ENCODE data around the gene IGF1.

The IGF1 gene

DNA sequence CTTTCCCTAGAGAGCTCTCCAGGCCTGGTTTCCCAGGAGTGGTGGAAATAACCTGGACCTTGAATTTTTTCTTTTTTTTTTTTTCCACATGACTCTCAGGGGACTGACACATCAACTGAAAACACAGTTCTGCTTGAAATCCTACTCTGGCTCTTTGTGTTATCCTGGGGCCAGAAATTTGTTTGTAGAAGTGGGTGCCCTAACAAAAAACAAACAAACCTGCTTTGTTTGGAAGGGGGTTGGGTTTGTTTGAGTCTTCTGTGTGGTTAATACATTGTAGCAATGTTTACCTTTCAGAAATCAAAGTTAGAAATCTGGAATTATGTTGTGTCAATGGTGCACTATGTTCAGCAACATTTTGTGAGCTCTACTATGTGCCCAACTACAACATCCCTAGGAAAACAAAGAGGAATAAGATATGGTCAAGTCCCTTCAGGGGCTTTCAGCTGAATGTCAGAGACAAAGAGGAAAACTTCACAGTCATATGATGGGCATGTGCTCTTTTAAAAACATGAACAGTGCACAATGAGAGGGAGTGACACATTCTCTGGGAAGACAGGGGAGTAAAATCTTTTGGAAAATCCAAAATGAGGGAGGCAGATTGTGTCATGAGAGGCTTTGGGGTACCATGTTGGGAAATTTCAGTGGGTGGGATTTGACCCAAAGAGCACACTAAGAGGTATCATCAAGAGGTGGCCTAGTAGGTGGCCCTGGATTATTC lies 1.5 kb upstream of the IGF1 start:
- H3K9me2 ChIP-seq (replicated peaks; ENCODE audit: control insufficient read depth, low read length) = no peaks in the 10 kb centered on the region
- H3K27ac ChIP-seq (ENCODE audit: low read depth, low read length) = no peak overlapping the region

DNA sequence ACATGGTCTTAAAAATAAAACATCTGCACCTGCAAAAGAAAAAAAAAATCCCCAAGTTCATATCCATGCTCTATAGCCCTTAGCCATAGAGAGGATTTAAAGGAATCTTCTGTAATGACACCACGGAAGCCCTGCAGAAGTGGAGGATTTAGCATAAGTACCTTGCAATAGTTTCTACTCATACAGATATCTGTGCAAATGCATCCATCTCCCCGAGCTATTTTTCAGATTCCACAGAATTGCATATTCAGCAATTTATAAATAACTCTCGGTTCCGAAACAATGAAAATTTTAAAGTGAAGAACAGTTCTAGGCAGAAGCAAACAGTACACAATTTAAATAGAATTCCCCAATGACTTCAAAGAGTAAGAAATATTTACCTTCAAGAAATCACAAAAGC lies 424 bp downstream of the IGF1 start:
- H3K4me3 ChIP-seq (ENCODE audit: low read length) = no peak overlapping the region
- no peaks in the 10 kb centered on the region for H3F3A ChIP-seq (ENCODE audit: control insufficient read depth, insufficient read depth)
- no peaks in the 10 kb centered on the region for H4K20me1 ChIP-seq (ENCODE audit: control insufficient read depth, insufficient read depth, low read depth, low read length)
- TF ChIP-seq EZH2phosphoT487 (IDR thresholded peaks at IDR 0.05; ENCODE audit: borderline replicate concordance, low read length) = no peak
- TF ChIP-seq, protein P1, sequence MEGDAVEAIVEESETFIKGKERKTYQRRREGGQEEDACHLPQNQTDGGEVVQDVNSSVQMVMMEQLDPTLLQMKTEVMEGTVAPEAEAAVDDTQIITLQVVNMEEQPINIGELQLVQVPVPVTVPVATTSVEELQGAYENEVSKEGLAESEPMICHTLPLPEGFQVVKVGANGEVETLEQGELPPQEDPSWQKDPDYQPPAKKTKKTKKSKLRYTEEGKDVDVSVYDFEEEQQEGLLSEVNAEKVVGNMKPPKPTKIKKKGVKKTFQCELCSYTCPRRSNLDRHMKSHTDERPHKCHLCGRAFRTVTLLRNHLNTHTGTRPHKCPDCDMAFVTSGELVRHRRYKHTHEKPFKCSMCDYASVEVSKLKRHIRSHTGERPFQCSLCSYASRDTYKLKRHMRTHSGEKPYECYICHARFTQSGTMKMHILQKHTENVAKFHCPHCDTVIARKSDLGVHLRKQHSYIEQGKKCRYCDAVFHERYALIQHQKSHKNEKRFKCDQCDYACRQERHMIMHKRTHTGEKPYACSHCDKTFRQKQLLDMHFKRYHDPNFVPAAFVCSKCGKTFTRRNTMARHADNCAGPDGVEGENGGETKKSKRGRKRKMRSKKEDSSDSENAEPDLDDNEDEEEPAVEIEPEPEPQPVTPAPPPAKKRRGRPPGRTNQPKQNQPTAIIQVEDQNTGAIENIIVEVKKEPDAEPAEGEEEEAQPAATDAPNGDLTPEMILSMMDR (IDR thresholded peaks at IDR 0.05; ENCODE audit: low read depth, low read length, poor library complexity, severe bottlenecking) = no peak
- no peaks in the 10 kb centered on the region for H3K9me3 ChIP-seq (ENCODE audit: control insufficient read depth, insufficient read depth, low read length)
- no peak overlapping the region for H3K27ac ChIP-seq (ENCODE audit: low read depth, low read length)
- no peak overlapping the region for H3K4me2 ChIP-seq (ENCODE audit: low read length)
- peaks cover 20% of the 10 kb centered on the region for H3K4me1 ChIP-seq (ENCODE audit: control insufficient read depth, low read length)
- H3K27me3 ChIP-seq (ENCODE audit: control insufficient read depth, low read length) = peaks cover 10% of the 10 kb centered on the region
- no peaks in the 10 kb centered on the region for H3K36me3 ChIP-seq (ENCODE audit: control insufficient read depth, low read length)
- H3K9me2 ChIP-seq (replicated peaks; ENCODE audit: control insufficient read depth, low read length) = no peaks in the 10 kb centered on the region
- H3K79me2 ChIP-seq (ENCODE audit: control insufficient read depth, low read length) = no peaks in the 10 kb centered on the region

More for the DNA sequence above, 1.5 kb upstream of the IGF1 start:
- no peaks in the 10 kb centered on the region for H3K79me2 ChIP-seq (ENCODE audit: control insufficient read depth, low read length)
- peaks cover 10% of the 10 kb centered on the region; the same call in 1 of the 2 replicates for H3K27me3 ChIP-seq (ENCODE audit: control insufficient read depth, low read length)
- no peak overlapping the region for H3K4me2 ChIP-seq (ENCODE audit: low read length)
- H3K9me3 ChIP-seq (ENCODE audit: control insufficient read depth, insufficient read depth, low read length) = no peaks in the 10 kb centered on the region
- H3K4me3 ChIP-seq (ENCODE audit: low read length) = no peak overlapping the region
- no peak for TF ChIP-seq EZH2phosphoT487 (IDR thresholded peaks at IDR 0.05; ENCODE audit: borderline replicate concordance, low read length)
- TF ChIP-seq, protein P1 (IDR thresholded peaks at IDR 0.05; ENCODE audit: low read depth, low read length, poor library complexity, severe bottlenecking) = no peak
- H3F3A ChIP-seq (ENCODE audit: control insufficient read depth, insufficient read depth) = no peaks in the 10 kb centered on the region
- H4K20me1 ChIP-seq (ENCODE audit: control insufficient read depth, insufficient read depth, low read depth, low read length) = no peaks in the 10 kb centered on the region
- peaks cover 20% of the 10 kb centered on the region for H3K4me1 ChIP-seq (ENCODE audit: control insufficient read depth, low read length)
- H3K36me3 ChIP-seq (ENCODE audit: control insufficient read depth, low read length) = no peaks in the 10 kb centered on the region

DNA sequence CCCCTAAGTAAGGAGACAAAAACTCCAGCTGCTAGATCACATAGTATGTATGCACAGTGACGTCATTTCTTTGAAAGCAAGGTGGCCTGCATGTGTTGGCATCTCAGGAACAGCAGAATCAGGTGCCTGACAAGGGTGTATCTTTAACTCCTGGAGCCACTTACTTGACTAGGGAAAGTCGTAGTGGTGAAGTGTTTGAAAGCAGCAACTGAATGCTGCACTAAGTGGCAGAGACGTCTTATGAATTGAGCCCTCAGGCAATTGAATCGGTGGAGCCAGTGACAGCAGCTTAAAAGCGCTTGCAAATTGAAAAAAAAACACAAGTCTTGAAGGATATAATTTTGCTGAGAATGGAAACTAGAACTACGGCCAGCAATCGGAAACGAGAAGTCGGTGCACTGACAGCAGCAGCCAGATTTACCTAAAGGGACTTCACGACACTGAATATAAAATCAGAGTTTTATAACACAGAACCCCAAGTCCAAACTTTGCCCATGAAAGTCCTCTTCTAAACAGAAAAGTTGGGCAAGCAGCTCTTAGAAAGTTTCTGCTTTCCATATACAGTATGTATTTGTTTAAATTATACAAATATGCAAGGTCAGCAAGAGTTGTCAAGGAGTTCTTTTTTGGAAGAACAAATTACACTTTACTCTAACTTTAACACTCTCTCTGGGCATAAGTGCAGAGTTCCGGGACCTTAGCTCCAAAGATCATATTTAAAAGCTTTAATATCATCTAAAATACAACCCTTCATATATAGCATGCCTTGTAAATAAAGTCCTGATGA lies 1.1 kb downstream of the IGF1 start:
- TF ChIP-seq, protein P1 (IDR thresholded peaks at IDR 0.05; ENCODE audit: low read depth, low read length, poor library complexity, severe bottlenecking) = no peak
- TF ChIP-seq EZH2phosphoT487 (IDR thresholded peaks at IDR 0.05; ENCODE audit: borderline replicate concordance, low read length) = no peak
- Histone ChIP-seq H3K4me1 (ENCODE audit: control insufficient read depth, low read length) (peaks cover 18% of the 10 kb centered on the region), H3K9me3 (ENCODE audit: control insufficient read depth, insufficient read depth, low read length) (no peaks in the 10 kb centered on the region), H3K9me2 (replicated peaks; ENCODE audit: control insufficient read depth, low read length) (no peaks in the 10 kb centered on the region), H3F3A (ENCODE audit: control insufficient read depth, insufficient read depth) (no peaks in the 10 kb centered on the region), H3K79me2 (ENCODE audit: control insufficient read depth, low read length) (no peaks in the 10 kb centered on the region), H3K4me2 (ENCODE audit: low read length) (no peak overlapping the region; the same call in 1 of the 2 replicates), H4K20me1 (ENCODE audit: control insufficient read depth, insufficient read depth, low read depth, low read length) (no peaks in the 10 kb centered on the region), H3K27me3 (ENCODE audit: control insufficient read depth, low read length) (peaks cover 13% of the 10 kb centered on the region), H3K36me3 (ENCODE audit: control insufficient read depth, low read length) (no peaks in the 10 kb centered on the region), H3K4me3 (ENCODE audit: low read length) (no peak overlapping the region), H3K27ac (ENCODE audit: low read depth, low read length) (no peak overlapping the region)

Data from DOHH2 (cell line).